CD14-positive monocyte (primary cell): ENCODE data around the gene GLYATL2. TPM values are rescaled to one million over a fixed set of nuclear protein-coding genes. Genes with fewer than 3 reads are reported as not detected.

ENCODE experiments used
- DNase-seq, 3 donors: peaks; one replicate each; pipeline ENCODE4 v3.0.0-alpha.2; 2011 to 2022
- H2AFZ ChIP-seq: 2 replicates; pipeline ENCODE4 v1.6.0; 2012; ENCODE audit warnings: mild to moderate bottlenecking, low read depth, low read length, inconsistent platforms; ENCODE audit not compliant: insufficient read depth, poor library complexity, severe bottlenecking
- H3K27ac ChIP-seq, 2 donors: 1 replicate in 1 of 2; 2 replicates in 1 of 2; pipeline ENCODE4 v1.5.1; 2012 to 2013; ENCODE audit warnings: low read length in 2 of 2, control low read depth in 1 of 2, inconsistent platforms in 1 of 2, low read depth in 1 of 2, mild to moderate bottlenecking in 1 of 2
- H3K27me3 ChIP-seq, 2 donors: one replicate each; pipeline versions ENCODE4 v1.6.0 to v1.6.1; 2011 to 2013; ENCODE audit warnings: low read length in 2 of 2; ENCODE audit not compliant: control insufficient read depth in 2 of 2, insufficient read depth in 2 of 2
- H3K36me3 ChIP-seq, 2 donors: replicated peaks in 1 of 2; 1 replicate in 1 of 2; 2 replicates in 1 of 2; pipeline versions ENCODE4 v1.5.1 to v1.6.1; 2012 to 2013; ENCODE audit warnings: low read length in 2 of 2, control low read depth in 1 of 2, inconsistent platforms in 1 of 2, mild to moderate bottlenecking in 1 of 2; ENCODE audit not compliant: insufficient read depth in 2 of 2, control insufficient read depth in 1 of 2
- H3K4me1 ChIP-seq, 2 donors: 1 replicate in 1 of 2; 2 replicates in 1 of 2; pipeline versions ENCODE4 v1.5.1 to v1.6.1; 2012 to 2013; ENCODE audit warnings: low read length in 2 of 2, control low read depth in 1 of 2, inconsistent platforms in 1 of 2, mild to moderate bottlenecking in 1 of 2, moderate library complexity in 1 of 2; ENCODE audit not compliant: insufficient read depth in 2 of 2, control insufficient read depth in 1 of 2
- H3K4me2 ChIP-seq: replicated peaks from 2 replicates; pipeline ENCODE3; 2012; ENCODE audit warnings: low read length, moderate library complexity, mild to moderate bottlenecking; ENCODE audit not compliant: poor library complexity, severe bottlenecking; ENCODE audit errors: extremely low read depth
- H3K4me3 ChIP-seq, 3 experiments: fragments of 200-600 bp in 1 of 3; sonication (generic) in 1 of 3; replicated peaks in 1 of 3; 1 replicate in 2 of 3; 2 replicates in 1 of 3; pipeline ENCODE4 v1.5.1; 2011 to 2013; ENCODE audit warnings: low read length in 3 of 3, mild to moderate bottlenecking in 3 of 3, control low read depth in 2 of 3, low read depth in 2 of 3, inconsistent platforms in 1 of 3, moderate library complexity in 1 of 3
- H3K79me2 ChIP-seq: 2 replicates; pipeline ENCODE4 v1.6.0; 2012; ENCODE audit warnings: mild to moderate bottlenecking, control low read depth, inconsistent platforms, low read length, moderate library complexity; ENCODE audit not compliant: insufficient read depth
- H3K9ac ChIP-seq: 2 replicates; pipeline ENCODE4 v1.6.0; 2017; ENCODE audit warnings: low read length, mild to moderate bottlenecking; ENCODE audit not compliant: insufficient read depth, poor library complexity, severe bottlenecking
- H3K9me3 ChIP-seq, 2 donors: replicated peaks in 1 of 2; 1 replicate in 1 of 2; 2 replicates in 1 of 2; pipeline versions ENCODE4 v1.5.1 to v1.6.1; 2012 to 2013; ENCODE audit warnings: low read length in 2 of 2, control low read depth in 1 of 2; ENCODE audit not compliant: control insufficient read depth in 1 of 2, insufficient read depth in 1 of 2
- H4K20me1 ChIP-seq: 2 replicates; pipeline ENCODE4 v1.6.0; 2012; ENCODE audit warnings: mild to moderate bottlenecking, low read length, control low read depth, moderate library complexity; ENCODE audit not compliant: insufficient read depth
- H3K27ac Mint-ChIP-seq, 7 donors: one replicate each; pipeline ENCODE4 v1.8.0; 2020; ENCODE audit warnings: mild to moderate bottlenecking in 7 of 7, mixed read lengths in 7 of 7, moderate library complexity in 6 of 7, inconsistent platforms in 2 of 7
- H3K27me3 Mint-ChIP-seq, 3 donors: one replicate each; pipeline ENCODE4 v1.8.0; 2021 to 2022; ENCODE audit warnings: low read depth in 3 of 3, mild to moderate bottlenecking in 3 of 3, mixed read lengths in 3 of 3, moderate library complexity in 3 of 3, inconsistent platforms in 1 of 3
- H3K36me3 Mint-ChIP-seq, 2 donors: one replicate each; pipeline ENCODE4 v1.8.0; 2020; ENCODE audit warnings: mixed read lengths in 2 of 2, inconsistent platforms in 1 of 2, mild to moderate bottlenecking in 1 of 2
- H3K4me1 Mint-ChIP-seq: one replicate; pipeline ENCODE4 v1.8.0; 2020; ENCODE audit warnings: mild to moderate bottlenecking, mixed read lengths
- H3K4me3 Mint-ChIP-seq, 2 donors: one replicate each; pipeline ENCODE4 v1.8.0; 2020; ENCODE audit warnings: mild to moderate bottlenecking in 2 of 2, mixed read lengths in 2 of 2, moderate library complexity in 1 of 2
- H3K9me3 Mint-ChIP-seq, 7 donors: one replicate each; pipeline ENCODE4 v1.8.0; 2020 to 2022; ENCODE audit warnings: mixed read lengths in 7 of 7, mild to moderate bottlenecking in 6 of 7, moderate library complexity in 6 of 7, inconsistent platforms in 2 of 7
- CTCF ChIP-seq: fragments of 200-600 bp; IDR thresholded peaks from one replicate; pipeline ENCODE4 v1.8.0; 2022; ENCODE audit warnings: antibody characterized with exemption, mild to moderate bottlenecking
- WGBS: methylation state at CpG from one replicate; pipeline ENCODE4 v1.1.5; 2013; ENCODE audit warnings: missing lambda C conversion rate; ENCODE audit not compliant: insufficient coverage; 5-methylcytosine and 5-hydroxymethylcytosine counted together
- intact Hi-C, 2 donors: fragments of 100-400 bp; cut with micrococcal nuclease; formaldehyde crosslinking; loops; one replicate each; pipeline versions ENCODE4 v1.15.0 to v1.15.1; 2023
- polyA plus RNA-seq, 3 donors: library from polyadenylated mRNA; depleted of rRNA in 1 of 3; unstranded in 2 of 3; stranded (reverse) in 1 of 3; fragments of 300-500 nt in 2 of 3; fragments of >200 nt in 1 of 3; fragmentation: Illumina TruSeq in 2 of 3; gene quantifications; 1 replicate in 2 of 3; 2 replicates in 1 of 3; pipeline ENCODE4 v1.2.3, GENCODE V29; 2012 to 2021

Gene GLYATL2
- polyA plus RNA-seq, 3 donors, result not detected

GRCh38 chr11:58801302-58801701 lies 43.2 kb downstream of the GLYATL2 start:
- Histone ChIP-seq H3K9me3 (no peaks in the 10 kb centered on the region), H3K9ac (no peak overlapping the region), H3K27ac (no peak overlapping the region), H4K20me1 (no peaks in the 10 kb centered on the region), H3K27me3 (no peaks in the 10 kb centered on the region), H3K4me2 (no peak overlapping the region), H3K4me1 (no peaks in the 10 kb centered on the region), H2AFZ (no peak overlapping the region), H3K4me3 (no peak overlapping the region), H3K36me3 (no peaks in the 10 kb centered on the region), H3K79me2 (no peaks in the 10 kb centered on the region)
- DNase-seq, result no peak
- Mint-ChIP-seq H3K9me3 (peaks cover 0 to 9% (median 2%) of the 10 kb centered on the region in 7 donors), H3K4me3 (no peak overlapping the region), H3K27me3 (peaks cover 0 to 2% (median 0%) of the 10 kb centered on the region in 3 donors), H3K36me3 (no peaks in the 10 kb centered on the region), H3K4me1 (peaks cover 2% of the 10 kb centered on the region), H3K27ac (no peak overlapping the region)
- TF ChIP-seq CTCF, result no peak
- intact Hi-C loops, result no loop called here
- WGBS, result no CpG with 5 or more reads among the region's 2 CpGs

- Histone ChIP-seq H2AFZ (no peak overlapping the region), H3K36me3 (no peaks in the 10 kb centered on the region), H3K4me1 (no peaks in the 10 kb centered on the region), H3K9me3 (no peaks in the 10 kb centered on the region), H3K4me3 (no peak overlapping the region), H3K79me2 (no peaks in the 10 kb centered on the region), H3K4me2 (no peak overlapping the region), H3K27me3 (no peaks in the 10 kb centered on the region), H3K27ac (no peak overlapping the region), H3K9ac (no peak overlapping the region), H4K20me1 (no peaks in the 10 kb centered on the region)
- Mint-ChIP-seq H3K27me3 (peaks cover 0 to 3% (median 0%) of the 10 kb centered on the region in 3 donors), H3K4me3 (no peak overlapping the region), H3K9me3 (peaks cover 0 to 10% (median 2%) of the 10 kb centered on the region in 7 donors), H3K4me1 (peaks cover 3% of the 10 kb centered on the region), H3K27ac (no peak overlapping the region), H3K36me3 (no peaks in the 10 kb centered on the region)
- no peak for DNase-seq
- WGBS, result 55% methylated on average over 5 of the region's 6 CpGs
- intact Hi-C loops, result no loop called here
- TF ChIP-seq CTCF, result no peak
Observed at GRCh38 chr11:58796333-58796732, 48.2 kb downstream of the GLYATL2 start.
